Breast epithelium (tissue), 4 donors: ENCODE measurements around the gene GPR119. TPM values are rescaled to one million over a fixed set of nuclear protein-coding genes. Genes with fewer than 3 reads are reported as not detected.
"Not testable (repeated sequence)": the region's sequence is repeated elsewhere in the genome, so short reads cannot be mapped to it uniquely, and the experiment has no call there.

Experiments
- DNase-seq, 2 donors: peaks; one replicate each; pipeline ENCODE4 v3.0.0-alpha.2; 2019; ENCODE audit warnings: low spot score in 2 of 2
- H3K27ac ChIP-seq, 2 donors: fragments of 200-600 bp; sonication (generic) in 1 of 2; one replicate each; pipeline ENCODE4 v1.5.1; 2016 to 2019; ENCODE audit warnings: mild to moderate bottlenecking in 1 of 2
- H3K27me3 ChIP-seq, 2 donors: fragments of 200-600 bp; sonication (generic) in 1 of 2; one replicate each; pipeline versions ENCODE4 v1.5.1 to v1.6.0; 2017 to 2019; ENCODE audit warnings: control low read depth in 1 of 2, mild to moderate bottlenecking in 1 of 2
- H3K36me3 ChIP-seq: fragments of 200-600 bp; one replicate; pipeline ENCODE4 v1.5.1; 2019
- H3K4me1 ChIP-seq, 2 donors: fragments of 200-600 bp; sonication (generic); one replicate each; pipeline ENCODE4 v1.5.1; 2016 to 2019; ENCODE audit warnings: control low read depth in 1 of 2
- H3K4me3 ChIP-seq, 3 donors: fragments of 200-600 bp; sonication (generic); 1 replicate in 2 of 3; 2 replicates in 1 of 3; pipeline ENCODE4 v1.5.1; 2016 to 2019; ENCODE audit warnings: mild to moderate bottlenecking in 3 of 3, moderate library complexity in 2 of 3
- H3K9me3 ChIP-seq, 2 donors: fragments of 200-600 bp; sonication (generic) in 1 of 2; one replicate each; pipeline ENCODE4 v1.5.1; 2016 to 2019; ENCODE audit warnings: control low read depth in 1 of 2
- CTCF ChIP-seq, 3 donors: fragments of 450-650 bp; IDR thresholded peaks; one replicate each; pipeline ENCODE4 v1.5.1; 2016 to 2017; ENCODE audit warnings: antibody characterized with exemption in 3 of 3, mild to moderate bottlenecking in 3 of 3, moderate library complexity in 3 of 3
- POLR2A ChIP-seq: fragments of 450-650 bp; IDR thresholded peaks from one replicate; pipeline ENCODE4 v1.6.1; 2016; ENCODE audit warnings: antibody characterized with exemption, mild to moderate bottlenecking, moderate library complexity
- POLR2AphosphoS5 ChIP-seq, 3 donors: sonication (generic); formaldehyde crosslinking; IDR thresholded peaks; one replicate each; pipeline ENCODE4 v1.6.1; 2017; ENCODE audit warnings: antibody characterized with exemption in 3 of 3
- intact Hi-C: fragments of 100-400 bp; cut with DNase I; formaldehyde crosslinking; loops from one replicate; pipeline ENCODE4 v1.15.1; 2023; ENCODE audit warnings: low total_unique reads
- total RNA-seq, 3 donors: library from RNA; depleted of rRNA; stranded (reverse); fragments of >200 nt; gene quantifications; one replicate each; pipeline ENCODE4 v1.1.0, GENCODE V29; 2016

GPR119 gene
- total RNA-seq, 3 donors from 2014 or later, result not detected

- H3K9me3 ChIP-seq, result no peaks in the 10 kb centered on the region
- H3K27me3 ChIP-seq, result peaks cover 0 to 6% of the 10 kb centered on the region in 2 donors
- no peaks in the 10 kb centered on the region for H3K4me1 ChIP-seq
- no peak overlapping the region for H3K4me3 ChIP-seq
- no peak for DNase-seq
- no peaks in the 10 kb centered on the region for H3K36me3 ChIP-seq
- H3K27ac ChIP-seq, result no peak overlapping the region
- TF ChIP-seq POLR2AphosphoS5 (IDR thresholded peaks at IDR 0.05) (no peak), POLR2A (no peak)
- intact Hi-C loops, result no loop called here
Observed at GRCh38 chrX:130378024-130378669, 7.3 kb downstream of the GPR119 start.

- Histone ChIP-seq H3K9me3 (no peaks in the 10 kb centered on the region), H3K4me3 (no peak overlapping the region), H3K4me1 (no peaks in the 10 kb centered on the region), H3K27me3 (peaks cover 0 to 6% of the 10 kb centered on the region in 2 donors), H3K27ac (no peak overlapping the region), H3K36me3 (no peaks in the 10 kb centered on the region)
- intact Hi-C loops, result no loop called here
- TF ChIP-seq CTCF (IDR thresholded peaks at IDR 0.05) (no peak), POLR2A (no peak), POLR2AphosphoS5 (IDR thresholded peaks at IDR 0.05) (no peak)
- DNase-seq, result no peak
Observed at GRCh38 chrX:130376077-130376476, 9.4 kb downstream of the GPR119 start.

- H3K36me3 ChIP-seq, H3K4me1 ChIP-seq, H3K27ac ChIP-seq, H3K4me3 ChIP-seq, DNase-seq, H3K9me3 ChIP-seq, intact Hi-C loops, H3K27me3 ChIP-seq: not testable (repeated sequence)
Observed at GRCh38 chrX:130352050-130352449, 33.4 kb downstream of the GPR119 start.

GRCh38 chrX:130351567-130351966, 33.9 kb downstream of the GPR119 start:
- intact Hi-C loops, result no loop called here
- TF ChIP-seq POLR2A, result no peak
- no peak for TF ChIP-seq POLR2AphosphoS5 (IDR thresholded peaks at IDR 0.05)
- no peak for TF ChIP-seq CTCF (IDR thresholded peaks at IDR 0.05)

GRCh38 chrX:130347321-130347720, 38.2 kb downstream of the GPR119 start:
- DNase-seq, result no peak
- intact Hi-C loops, result no loop called here
- H3K27ac ChIP-seq, result no peak overlapping the region
- peaks cover 0 to 3% of the 10 kb centered on the region in 2 donors for H3K9me3 ChIP-seq
- no peak overlapping the region for H3K4me3 ChIP-seq
- H3K4me1 ChIP-seq, result no peaks in the 10 kb centered on the region
- no peaks in the 10 kb centered on the region for H3K36me3 ChIP-seq
- H3K27me3 ChIP-seq, result peaks cover 0 to 9% of the 10 kb centered on the region in 2 donors
- TF ChIP-seq CTCF (IDR thresholded peaks at IDR 0.05) (no peak), POLR2AphosphoS5 (IDR thresholded peaks at IDR 0.05) (no peak), POLR2A (no peak)

More at GRCh38 chrX:130351567-130351966, 33.9 kb downstream of the GPR119 start:
- Histone ChIP-seq H3K4me1 (no peaks in the 10 kb centered on the region), H3K27ac (no peak overlapping the region), H3K27me3 (peaks cover 0 to 5% of the 10 kb centered on the region in 2 donors), H3K9me3 (peaks cover 0 to 3% of the 10 kb centered on the region in 2 donors), H3K4me3 (no peak overlapping the region), H3K36me3 (no peaks in the 10 kb centered on the region)
- DNase-seq, result no peak

- DNase-seq, result no peak
Observed at GRCh38 chrX:130343411-130343810, 42.1 kb downstream of the GPR119 start.

More at GRCh38 chrX:130343411-130343810, 42.1 kb downstream of the GPR119 start:
- no peak for TF ChIP-seq POLR2A
- no peak for TF ChIP-seq CTCF (IDR thresholded peaks at IDR 0.05)
- no peak for TF ChIP-seq POLR2AphosphoS5 (IDR thresholded peaks at IDR 0.05)
- Histone ChIP-seq H3K9me3 (no peaks in the 10 kb centered on the region), H3K36me3 (no peaks in the 10 kb centered on the region), H3K27ac (no peak overlapping the region), H3K4me3 (no peak overlapping the region), H3K27me3 (peaks cover 0 to 17% of the 10 kb centered on the region in 2 donors), H3K4me1 (no peaks in the 10 kb centered on the region)
- intact Hi-C loops, result loop anchor here (5.0 kb wide), 1 partner anchor 736 kb away; no protein-coding TSS in a partner anchor
